Fibroblast of lung (primary cell): ENCODE data around the gene RARRES1.

Experiments used
- EZH2 ChIP-seq: IDR thresholded peaks from 2 replicates; pipeline ENCODE4 v1.5.1; 2012; ENCODE audit warnings: low read length, control low read depth, mild to moderate bottlenecking; ENCODE audit errors: missing control alignments
- TF ChIP-seq, protein P1 (sequence below), 2 donors: IDR thresholded peaks in 1 of 2; conservative IDR thresholded peaks in 1 of 2; 1 replicate in 1 of 2; 2 replicates in 1 of 2; pipeline ENCODE4 v1.5.1; 2011 to 2012; ENCODE audit warnings: low read length in 2 of 2, control low read depth in 1 of 2, inconsistent platforms in 1 of 2, low read depth in 1 of 2, mild to moderate bottlenecking in 1 of 2

DNA sequence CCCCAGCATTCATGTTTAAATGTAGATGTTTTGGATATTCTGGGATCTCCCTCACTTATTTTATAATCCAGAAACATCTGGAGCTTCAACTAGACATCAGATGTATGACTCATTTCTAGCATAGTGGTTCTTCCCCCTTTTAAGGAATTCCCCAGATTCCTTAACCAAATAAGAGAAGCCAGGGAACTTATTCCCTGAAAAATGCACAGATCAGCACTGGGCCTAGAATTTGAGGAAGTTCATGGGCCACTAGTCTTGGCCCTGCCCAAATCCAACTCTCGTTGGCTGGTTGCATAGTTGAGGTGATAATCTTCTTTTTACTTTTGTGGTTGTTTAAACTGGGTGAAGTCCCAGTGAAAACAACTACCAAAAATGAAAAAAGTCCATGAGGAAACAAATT, 20.4 kb downstream of the RARRES1 start:
- TF ChIP-seq, protein P1, sequence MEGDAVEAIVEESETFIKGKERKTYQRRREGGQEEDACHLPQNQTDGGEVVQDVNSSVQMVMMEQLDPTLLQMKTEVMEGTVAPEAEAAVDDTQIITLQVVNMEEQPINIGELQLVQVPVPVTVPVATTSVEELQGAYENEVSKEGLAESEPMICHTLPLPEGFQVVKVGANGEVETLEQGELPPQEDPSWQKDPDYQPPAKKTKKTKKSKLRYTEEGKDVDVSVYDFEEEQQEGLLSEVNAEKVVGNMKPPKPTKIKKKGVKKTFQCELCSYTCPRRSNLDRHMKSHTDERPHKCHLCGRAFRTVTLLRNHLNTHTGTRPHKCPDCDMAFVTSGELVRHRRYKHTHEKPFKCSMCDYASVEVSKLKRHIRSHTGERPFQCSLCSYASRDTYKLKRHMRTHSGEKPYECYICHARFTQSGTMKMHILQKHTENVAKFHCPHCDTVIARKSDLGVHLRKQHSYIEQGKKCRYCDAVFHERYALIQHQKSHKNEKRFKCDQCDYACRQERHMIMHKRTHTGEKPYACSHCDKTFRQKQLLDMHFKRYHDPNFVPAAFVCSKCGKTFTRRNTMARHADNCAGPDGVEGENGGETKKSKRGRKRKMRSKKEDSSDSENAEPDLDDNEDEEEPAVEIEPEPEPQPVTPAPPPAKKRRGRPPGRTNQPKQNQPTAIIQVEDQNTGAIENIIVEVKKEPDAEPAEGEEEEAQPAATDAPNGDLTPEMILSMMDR (conservative IDR thresholded peaks at IDR 0.05 in 1 of 2, IDR thresholded peaks at IDR 0.05 in 1 of 2; ENCODE audit: low read depth in 1 of 2, low read length in 2 of 2): no peak
- TF ChIP-seq EZH2: no peak
